Activated CD4-positive, alpha-beta memory T cell treated with anti-CD3 and anti-CD28 coated beads for 36 hours (primary cell): Measurements from ENCODE around the gene DRD1. TPM values are rescaled to one million over a fixed set of nuclear protein-coding genes. Genes with fewer than 3 reads are reported as not detected.
"Not testable (repeated sequence)": the region's sequence is repeated elsewhere in the genome, so short reads cannot be mapped to it uniquely, and the experiment has no call there.

Experiments
- CTCF ChIA-PET: fragments of 350-600 bp; sonication (Branson Sonifier 250); formaldehyde crosslinking; loops from one replicate; lab custom pipeline; 2021; ENCODE audit warnings: antibody characterized with exemption, inconsistent platforms; lab: Charles Lee
- POLR2A ChIA-PET: fragments of 350-600 bp; sonication (Branson Sonifier 250); formaldehyde crosslinking; loops from one replicate; lab custom pipeline; 2021; ENCODE audit warnings: antibody characterized with exemption; lab: Charles Lee
- DNase-seq: peaks from one replicate; pipeline ENCODE4 v3.0.0-alpha.2; 2020
- H3K27ac Mint-ChIP-seq: one replicate; pipeline ENCODE4 v1.8.0; 2021; ENCODE audit warnings: mixed read lengths
- H3K27me3 Mint-ChIP-seq: one replicate; pipeline ENCODE4 v1.8.0; 2021; ENCODE audit warnings: mixed read lengths
- H3K36me3 Mint-ChIP-seq: one replicate; pipeline ENCODE4 v1.8.0; 2021; ENCODE audit warnings: mixed read lengths
- H3K4me1 Mint-ChIP-seq: one replicate; pipeline ENCODE4 v1.8.0; 2021; ENCODE audit warnings: low read depth, mixed read lengths
- H3K4me3 Mint-ChIP-seq: one replicate; pipeline ENCODE4 v1.8.0; 2021; ENCODE audit warnings: mild to moderate bottlenecking, mixed read lengths
- H3K9me3 Mint-ChIP-seq: one replicate; pipeline ENCODE4 v1.8.0; 2021; ENCODE audit warnings: mixed read lengths
- intact Hi-C: fragments of 100-400 bp; cut with micrococcal nuclease; formaldehyde crosslinking; loops from one replicate; pipeline ENCODE4 v1.15.1; 2023
- total RNA-seq, 2 experiments: library from RNA; stranded (reverse); gene quantifications; one replicate each; pipeline ENCODE4 v1.2.3, GENCODE V29; 2021

The DRD1 gene
- total RNA-seq, 2 experiments from 2014 or later: not detected

DNA sequence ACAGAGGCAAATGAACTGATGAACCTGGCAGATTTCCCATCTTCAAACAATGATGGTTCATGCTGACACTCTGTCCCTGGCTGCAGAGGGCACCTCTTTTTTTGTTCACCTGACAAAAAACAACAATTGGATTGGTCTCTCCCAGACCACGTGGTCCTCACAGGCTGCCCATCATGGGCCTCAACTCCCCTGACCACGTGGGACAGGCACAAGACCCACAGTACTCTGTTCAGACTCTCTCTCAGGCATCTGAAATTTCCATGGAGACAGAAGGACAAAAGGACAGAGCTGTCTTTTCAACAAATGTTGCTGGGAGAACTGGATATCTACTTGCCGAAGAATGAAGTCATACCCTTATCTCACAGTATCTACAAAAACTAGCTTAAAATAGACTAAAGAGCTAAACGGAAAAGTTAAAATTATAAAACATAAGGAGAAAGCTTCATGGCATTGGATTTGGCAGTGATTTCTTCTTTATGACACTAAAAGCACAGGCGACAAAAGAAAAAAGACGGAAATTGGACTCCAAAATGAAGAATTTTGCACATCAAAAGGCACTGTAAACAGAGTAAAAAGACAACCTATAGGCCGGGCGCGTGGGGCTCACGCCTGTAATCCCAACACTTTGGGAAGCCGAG, 12.2 kb upstream of the DRD1 start:
- peaks cover 5% of the 10 kb centered on the region for H3K4me1 Mint-ChIP-seq
- POLR2A ChIA-PET: no interaction called here
- intact Hi-C loops: no loop called here
- CTCF ChIA-PET: interaction anchor here (1.0 to 1.8 kb wide), 3 partner anchors 8 to 505 kb away, joined by 3 to 5 read pairs (median 3); partner anchors contain the start of gene DRD1
- no peak for DNase-seq
- H3K27me3 Mint-ChIP-seq: peaks cover 27% of the 10 kb centered on the region
- H3K4me3 Mint-ChIP-seq: no peak overlapping the region
- no peak overlapping the region for H3K27ac Mint-ChIP-seq
- H3K36me3 Mint-ChIP-seq: no peaks in the 10 kb centered on the region
- H3K9me3 Mint-ChIP-seq: no peaks in the 10 kb centered on the region

DNA sequence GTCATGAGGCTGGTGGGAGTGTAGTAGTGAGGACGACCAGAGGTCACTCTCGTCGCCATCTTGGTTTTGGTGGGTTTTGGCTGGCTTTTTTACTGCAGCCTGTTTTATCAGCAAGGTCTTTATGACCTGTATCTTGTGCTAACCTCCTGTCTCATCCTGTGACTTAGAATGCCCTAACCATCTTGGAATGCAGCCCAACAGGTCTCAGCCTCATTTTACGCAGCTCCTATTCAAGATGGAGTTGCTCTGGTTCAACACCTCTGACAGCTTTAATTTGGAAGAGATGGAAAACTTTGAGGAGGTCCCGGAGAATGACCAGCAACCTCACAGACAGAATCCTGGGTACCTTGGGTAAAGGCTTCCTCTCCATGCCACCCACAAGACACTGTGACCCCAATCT, 10.4 kb upstream of the DRD1 start:
- H3K9me3 Mint-ChIP-seq, intact Hi-C loops, H3K4me3 Mint-ChIP-seq, H3K4me1 Mint-ChIP-seq, DNase-seq, H3K27ac Mint-ChIP-seq, H3K36me3 Mint-ChIP-seq, POLR2A ChIA-PET: not testable (repeated sequence)
- H3K27me3 Mint-ChIP-seq: peaks cover 31% of the 10 kb centered on the region
- CTCF ChIA-PET: interaction anchor here (0.8 kb wide), 1 partner anchor 503 kb away, joined by 3 read pairs; no protein-coding TSS in a partner anchor

DNA sequence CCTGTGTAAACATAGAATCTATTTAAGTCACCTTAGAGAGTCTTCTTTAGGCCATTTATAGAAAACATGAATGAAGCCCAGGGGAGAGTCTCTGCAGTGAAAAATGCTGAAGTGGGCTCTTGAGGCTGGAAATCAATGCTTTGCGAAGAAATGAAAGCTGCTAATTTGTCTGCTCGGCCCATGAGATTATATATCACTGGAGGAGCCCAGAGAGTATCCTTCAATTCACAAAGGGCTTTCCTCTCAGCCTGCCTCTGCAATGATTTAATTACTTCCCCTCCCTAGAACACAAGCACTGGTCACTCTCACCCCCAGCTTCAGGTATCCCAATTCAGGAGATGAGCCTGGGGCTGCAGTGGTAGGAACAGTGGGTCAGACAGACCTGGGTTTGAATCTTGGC, 8.2 kb upstream of the DRD1 start:
- Mint-ChIP-seq H3K4me1 (peaks cover 2% of the 10 kb centered on the region), H3K27ac (no peak overlapping the region), H3K36me3 (no peaks in the 10 kb centered on the region), H3K27me3 (peaks cover 40% of the 10 kb centered on the region), H3K9me3 (no peaks in the 10 kb centered on the region), H3K4me3 (no peak overlapping the region)
- no peak for DNase-seq
- intact Hi-C loops: no loop called here
- ChIA-PET POLR2A (no interaction called here), CTCF (interaction anchor here (1.1 to 2.5 kb wide), 2 partner anchors 13 to 501 kb away, joined by 3 to 9 read pairs; no protein-coding TSS in a partner anchor)

DNA sequence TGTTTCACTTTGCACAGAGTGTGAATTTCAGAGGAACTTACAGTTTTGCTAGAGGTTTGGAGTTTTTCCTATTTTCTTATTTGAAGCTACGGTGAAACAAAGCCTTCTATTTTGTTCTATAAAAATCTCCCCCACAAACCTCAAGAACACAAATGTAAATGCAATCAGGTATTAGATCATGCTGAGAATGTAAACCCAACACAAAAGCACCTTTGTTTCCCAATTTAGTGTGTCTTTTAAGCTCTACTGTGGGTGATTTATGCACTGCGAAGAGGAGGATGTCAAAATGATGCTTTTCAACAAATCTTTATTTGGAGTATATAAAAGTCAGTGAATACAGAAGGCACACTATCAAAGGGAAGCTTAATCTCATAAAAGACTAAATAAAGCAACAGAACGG, 4.3 kb upstream of the DRD1 start:
- POLR2A ChIA-PET: no interaction called here
- intact Hi-C loops: no loop called here
- Mint-ChIP-seq H3K4me3 (no peak overlapping the region), H3K27ac (no peak overlapping the region), H3K36me3 (no peaks in the 10 kb centered on the region), H3K4me1 (peaks cover 10% of the 10 kb centered on the region), H3K27me3 (peaks cover 45% of the 10 kb centered on the region), H3K9me3 (no peaks in the 10 kb centered on the region)
- CTCF ChIA-PET: interaction anchor here (1.7 to 1.9 kb wide), 2 partner anchors 17 to 497 kb away, joined by 6 to 8 read pairs; no protein-coding TSS in a partner anchor
- no peak for DNase-seq

DNA sequence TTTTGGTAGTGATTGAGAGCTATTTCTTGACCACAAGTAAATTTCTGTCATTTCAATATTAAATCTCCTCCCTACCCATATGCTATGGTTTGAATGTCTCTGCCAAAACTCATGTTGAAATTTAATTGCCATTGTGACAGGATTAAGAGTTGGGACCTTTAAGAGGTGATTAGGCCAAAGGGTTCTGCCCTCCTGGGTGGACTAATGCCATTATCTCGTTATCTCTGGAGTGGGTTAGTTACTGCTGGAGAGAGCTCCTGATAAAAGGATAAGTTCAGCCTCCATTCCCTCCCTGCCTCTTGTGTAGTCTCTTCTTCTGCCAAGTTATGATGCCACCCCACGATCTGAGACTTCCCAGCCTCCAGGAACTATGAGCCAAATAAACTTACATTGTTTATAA, 3.6 kb upstream of the DRD1 start:
- ChIA-PET POLR2A (no interaction called here), CTCF (interaction anchor here (1.7 to 1.9 kb wide), 2 partner anchors 17 to 496 kb away, joined by 6 to 8 read pairs; no protein-coding TSS in a partner anchor)
- intact Hi-C loops: no loop called here
- Mint-ChIP-seq H3K9me3 (no peaks in the 10 kb centered on the region), H3K4me1 (peaks cover 10% of the 10 kb centered on the region), H3K27me3 (peaks cover 46% of the 10 kb centered on the region), H3K4me3 (no peak overlapping the region), H3K36me3 (no peaks in the 10 kb centered on the region), H3K27ac (no peak overlapping the region)
- no peak for DNase-seq

DNA sequence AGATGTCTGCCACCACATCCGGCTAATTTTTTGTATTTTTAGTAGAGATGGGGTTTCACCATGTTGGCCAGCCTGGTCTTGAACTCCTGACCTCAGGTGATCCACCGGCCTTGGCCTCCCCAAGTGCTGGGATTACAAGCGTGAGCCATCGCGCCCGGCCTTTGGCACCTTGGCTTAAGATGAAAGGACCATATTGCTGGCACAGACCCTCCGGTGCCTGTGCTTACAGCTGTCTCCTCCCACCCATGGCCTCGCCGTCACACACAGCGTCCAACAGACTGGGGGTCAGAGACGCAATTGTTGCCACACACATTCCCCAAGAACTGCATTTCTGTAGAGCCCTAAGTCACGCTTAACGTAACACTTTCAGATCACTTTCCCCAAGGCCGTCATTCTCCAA, 2.4 kb upstream of the DRD1 start:
- CTCF ChIA-PET: interaction anchor here (0.8 to 1.3 kb wide), 2 partner anchors 18 to 495 kb away, joined by 3 to 4 read pairs; no protein-coding TSS in a partner anchor
- peaks cover 52% of the 10 kb centered on the region for H3K27me3 Mint-ChIP-seq
- DNase-seq, H3K36me3 Mint-ChIP-seq, H3K4me1 Mint-ChIP-seq, H3K4me3 Mint-ChIP-seq, POLR2A ChIA-PET, intact Hi-C loops, H3K9me3 Mint-ChIP-seq, H3K27ac Mint-ChIP-seq: not testable (repeated sequence)

DNA sequence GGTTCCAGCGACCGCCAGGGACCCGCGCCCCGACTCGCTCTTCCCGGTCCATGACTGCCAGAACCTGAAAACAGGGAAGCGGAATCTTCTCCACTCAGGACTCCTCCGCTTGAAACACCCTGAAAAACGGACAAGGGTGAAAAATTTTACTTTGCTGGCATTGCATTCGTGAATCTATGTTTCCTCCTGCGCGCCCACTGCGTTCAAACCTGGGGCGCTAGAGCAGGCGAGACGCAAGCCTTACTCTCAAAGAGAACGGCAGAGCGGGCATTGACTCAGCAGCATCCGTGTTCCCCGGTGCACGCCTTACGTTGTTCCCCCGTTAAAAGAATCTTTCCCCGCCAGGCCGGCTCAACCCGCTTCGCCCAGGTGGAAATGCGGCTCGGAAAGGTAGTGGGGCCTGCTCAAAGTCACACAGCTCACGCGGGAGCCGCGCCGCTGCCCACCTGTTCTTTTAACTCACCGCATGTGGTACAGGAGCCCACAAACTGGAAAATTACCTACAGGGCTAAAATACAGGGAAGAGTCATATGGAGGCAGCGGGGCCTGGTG, 999 bp upstream of the DRD1 start:
- peak overlapping the region; percentile 51 for H3K4me3 Mint-ChIP-seq
- POLR2A ChIA-PET: no interaction called here
- H3K4me1 Mint-ChIP-seq: peaks cover 10% of the 10 kb centered on the region
- no peaks in the 10 kb centered on the region for H3K36me3 Mint-ChIP-seq
- no peaks in the 10 kb centered on the region for H3K9me3 Mint-ChIP-seq
- H3K27ac Mint-ChIP-seq: no peak overlapping the region
- intact Hi-C loops: loop anchor here (1.0 to 5.0 kb wide), 2 partner anchors 494 to 533 kb away; no protein-coding TSS in a partner anchor
- DNase-seq: no peak
- peaks cover 56% of the 10 kb centered on the region for H3K27me3 Mint-ChIP-seq
- CTCF ChIA-PET: interaction anchor here (0.5 to 2.5 kb wide), 9 partner anchors 13 to 535 kb away, joined by 3 to 26 read pairs (median 5); no protein-coding TSS in a partner anchor

DNA sequence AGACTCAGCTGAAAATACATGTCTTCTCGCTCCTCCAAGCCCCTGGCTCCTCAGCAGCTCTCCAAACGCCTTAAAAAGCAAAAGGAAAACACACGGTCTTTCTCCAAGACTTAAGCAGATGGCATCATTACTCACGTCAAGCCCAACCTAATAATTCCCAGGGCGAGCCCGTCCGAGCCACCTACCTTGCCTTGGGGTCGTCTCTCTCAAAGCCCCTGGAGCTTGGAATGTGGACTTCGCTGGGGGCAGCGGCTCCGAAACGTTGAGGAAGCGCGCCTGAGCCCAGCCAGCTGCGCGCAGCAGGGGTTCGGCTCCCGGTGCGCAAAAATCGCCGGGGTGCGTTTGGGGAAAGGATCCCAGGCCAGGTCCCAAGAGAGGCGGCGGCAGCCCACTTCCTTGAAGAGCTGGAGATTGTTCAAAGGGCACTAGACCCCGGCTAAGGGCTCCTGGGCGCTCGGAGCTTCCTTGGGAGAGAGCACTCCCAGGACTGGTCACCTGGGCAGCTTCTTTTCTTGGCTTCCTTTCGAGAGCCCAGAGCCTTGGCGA, 395 bp downstream of the DRD1 start:
- no peak for DNase-seq
- ChIA-PET CTCF (interaction anchor here (0.9 to 2.5 kb wide), 13 partner anchors 13 to 533 kb away, joined by 3 to 26 read pairs (median 5); no protein-coding TSS in a partner anchor), POLR2A (no interaction called here)
- H3K36me3 Mint-ChIP-seq: no peaks in the 10 kb centered on the region
- H3K9me3 Mint-ChIP-seq: no peaks in the 10 kb centered on the region
- peaks cover 60% of the 10 kb centered on the region for H3K27me3 Mint-ChIP-seq
- intact Hi-C loops: loop anchor here (1.0 to 5.0 kb wide), 2 partner anchors 492 to 531 kb away; no protein-coding TSS in a partner anchor
- H3K4me3 Mint-ChIP-seq: no peak overlapping the region
- H3K27ac Mint-ChIP-seq: no peak overlapping the region
- H3K4me1 Mint-ChIP-seq: peaks cover 10% of the 10 kb centered on the region

DNA sequence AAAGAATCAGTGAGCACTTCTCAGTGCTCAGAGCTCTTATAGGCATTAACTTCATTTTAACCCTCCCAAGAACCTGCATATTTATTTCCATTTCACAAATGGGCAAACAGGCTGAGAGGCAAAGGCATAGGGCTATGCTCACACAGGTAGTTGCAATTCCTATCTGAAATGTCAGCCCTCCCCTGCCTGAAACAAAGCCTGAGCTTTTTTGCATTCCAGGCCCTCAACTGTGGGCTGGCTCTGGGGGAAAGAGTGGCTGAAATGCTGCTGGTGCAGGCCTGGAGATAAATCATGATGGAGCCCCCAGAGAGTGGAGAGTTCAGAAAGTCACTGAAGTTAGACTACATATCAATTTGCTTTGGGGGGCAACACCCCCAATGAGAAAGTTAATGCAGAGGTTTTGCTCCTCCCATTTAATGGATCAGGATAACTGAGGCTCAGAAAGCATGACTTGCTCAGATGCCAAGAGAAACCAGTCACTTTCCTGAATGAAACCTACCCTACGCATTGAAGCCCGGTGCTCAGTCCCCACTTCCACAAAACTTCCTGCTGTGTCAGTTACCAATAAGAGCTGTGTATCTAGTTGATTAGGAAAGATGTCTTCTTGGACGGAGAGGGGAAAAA, 5.6 kb downstream of the DRD1 start:
- H3K36me3 Mint-ChIP-seq: no peaks in the 10 kb centered on the region
- ChIA-PET CTCF (interaction anchor here (1.9 kb wide), 1 partner anchor 26 kb away, joined by 5 read pairs; no protein-coding TSS in a partner anchor), POLR2A (no interaction called here)
- DNase-seq: no peak
- no peak overlapping the region for H3K4me3 Mint-ChIP-seq
- H3K27ac Mint-ChIP-seq: no peak overlapping the region
- no peaks in the 10 kb centered on the region for H3K9me3 Mint-ChIP-seq
- peaks cover under 1% of the 10 kb centered on the region for H3K4me1 Mint-ChIP-seq
- intact Hi-C loops: no loop called here
- H3K27me3 Mint-ChIP-seq: peaks cover 38% of the 10 kb centered on the region

DNA sequence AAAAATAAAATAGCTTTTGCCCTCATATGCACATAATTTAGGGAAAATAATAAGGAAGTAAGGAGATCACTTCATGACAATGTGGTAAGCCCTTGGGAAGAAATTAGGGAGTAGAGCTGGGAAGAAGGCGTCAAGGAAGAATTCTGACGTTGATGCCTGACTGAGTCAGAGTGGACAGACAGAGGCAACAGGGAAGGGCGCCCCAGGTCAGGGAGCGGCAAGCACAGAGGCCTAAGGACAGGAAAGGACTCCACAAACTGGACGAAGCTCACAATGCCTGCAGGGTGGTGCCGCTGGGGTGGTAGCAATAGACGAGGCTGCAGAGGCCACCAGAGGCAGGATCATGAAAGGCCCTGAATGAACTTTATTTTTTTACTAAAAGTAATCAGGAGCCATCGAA, 7.6 kb downstream of the DRD1 start:
- CTCF ChIA-PET: no interaction called here
- Mint-ChIP-seq H3K9me3 (no peaks in the 10 kb centered on the region), H3K36me3 (no peaks in the 10 kb centered on the region), H3K4me3 (no peak overlapping the region), H3K4me1 (no peaks in the 10 kb centered on the region), H3K27ac (no peak overlapping the region), H3K27me3 (peaks cover 20% of the 10 kb centered on the region)
- intact Hi-C loops: no loop called here
- POLR2A ChIA-PET: no interaction called here
- no peak for DNase-seq

DNA sequence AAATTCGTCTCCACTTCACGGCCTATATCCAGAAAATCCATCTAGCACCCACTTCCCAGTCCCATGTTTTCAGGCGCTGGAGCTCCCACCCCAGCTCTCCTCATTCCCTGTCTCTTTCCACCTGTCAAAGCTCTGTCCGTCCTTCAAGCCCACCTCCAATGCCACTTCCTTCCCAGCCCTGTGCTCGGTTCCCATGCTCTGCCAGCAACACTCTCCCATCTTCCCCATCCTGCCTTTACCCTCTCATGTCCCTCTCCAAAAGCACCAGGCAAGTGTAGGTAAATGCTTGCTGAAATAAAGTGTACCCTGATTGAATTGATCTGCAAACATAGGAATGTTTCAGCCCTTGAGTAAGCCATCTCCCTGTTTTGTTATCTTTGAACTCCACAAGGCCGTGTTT, 9.2 kb downstream of the DRD1 start:
- H3K36me3 Mint-ChIP-seq: no peaks in the 10 kb centered on the region
- no peak overlapping the region for H3K4me3 Mint-ChIP-seq
- CTCF ChIA-PET: no interaction called here
- no peaks in the 10 kb centered on the region for H3K4me1 Mint-ChIP-seq
- H3K27me3 Mint-ChIP-seq: peaks cover 18% of the 10 kb centered on the region
- H3K9me3 Mint-ChIP-seq: no peaks in the 10 kb centered on the region
- POLR2A ChIA-PET: no interaction called here
- DNase-seq: no peak
- intact Hi-C loops: no loop called here
- H3K27ac Mint-ChIP-seq: no peak overlapping the region

DNA sequence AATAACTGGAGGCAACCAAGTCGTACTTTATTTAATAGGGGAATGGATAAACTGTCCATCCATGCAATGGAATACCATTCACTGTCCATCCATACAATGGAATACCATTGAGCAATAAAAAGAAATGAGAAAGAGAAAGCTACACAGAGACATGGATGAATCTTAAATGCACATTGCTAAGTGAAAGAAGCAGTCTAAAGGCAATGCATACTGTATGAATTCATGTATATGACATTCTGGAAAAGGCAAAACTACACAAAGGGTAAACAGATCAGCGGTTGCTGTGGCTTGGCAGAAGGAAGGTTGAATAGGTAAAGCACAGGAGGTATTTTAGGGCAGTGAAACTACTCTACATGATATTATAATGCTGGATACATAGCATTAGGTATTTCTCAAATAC, 16.2 kb downstream of the DRD1 start:
- H3K27ac Mint-ChIP-seq: no peak overlapping the region
- H3K27me3 Mint-ChIP-seq: peaks cover 23% of the 10 kb centered on the region
- POLR2A ChIA-PET: no interaction called here
- H3K4me3 Mint-ChIP-seq: no peak overlapping the region
- no peak for DNase-seq
- CTCF ChIA-PET: no interaction called here
- peaks cover 3% of the 10 kb centered on the region for H3K9me3 Mint-ChIP-seq
- no peaks in the 10 kb centered on the region for H3K4me1 Mint-ChIP-seq
- no peaks in the 10 kb centered on the region for H3K36me3 Mint-ChIP-seq
- intact Hi-C loops: no loop called here
